ENCODE results near the gene LCA5.
"Not testable (repeated sequence)": the region's sequence is repeated elsewhere in the genome, so short reads cannot be mapped to it uniquely, and the experiment has no call there.

Gene LCA5

GRCh38 chr6:79453558-79454042 is 83.6 kb downstream of the LCA5 start:
- Histone ChIP-seq H3K27ac (no peak overlapping the region), H3K4me3 (no peak overlapping the region), H3K4me1 (no peaks in the 10 kb centered on the region), H3K27me3 (no peaks in the 10 kb centered on the region), H4K20me1 (no peaks in the 10 kb centered on the region), H3K9ac (no peak overlapping the region), H3K4me2 (no peak overlapping the region), H3K36me3 (no peaks in the 10 kb centered on the region), H3K9me3 (replicated peaks in 1 of 11) (no peaks in the 10 kb centered on the region)
- TF ChIP-seq Cebpa-rat (IDR thresholded peaks at IDR 0.05): no peak

GRCh38 chr6:79450984-79451383 is 86.2 kb downstream of the LCA5 start:
- no peaks in the 10 kb centered on the region for H3K27me3 ChIP-seq
- H3K9ac ChIP-seq: no peak overlapping the region
- no peak overlapping the region for H3K4me2 ChIP-seq
- H3K4me1 ChIP-seq: no peaks in the 10 kb centered on the region
- H3K4me3 ChIP-seq: no peak overlapping the region
- no peak overlapping the region for H3K27ac ChIP-seq
- H3K9me3 ChIP-seq (replicated peaks in 1 of 11): no peaks in the 10 kb centered on the region
- H3K36me3 ChIP-seq: no peaks in the 10 kb centered on the region
- no peak for TF ChIP-seq Cebpa-rat (IDR thresholded peaks at IDR 0.05)
- no peaks in the 10 kb centered on the region for H4K20me1 ChIP-seq

GRCh38 chr6:79446006-79446405 is 91.2 kb downstream of the LCA5 start:
- H3K4me2 ChIP-seq: no peak overlapping the region
- H3K27ac ChIP-seq: no peak overlapping the region
- H4K20me1 ChIP-seq: no peaks in the 10 kb centered on the region
- no peak for TF ChIP-seq Cebpa-rat (IDR thresholded peaks at IDR 0.05)
- no peak overlapping the region for H3K9ac ChIP-seq
- H3K4me3 ChIP-seq: no peak overlapping the region
- H3K36me3 ChIP-seq: no peaks in the 10 kb centered on the region
- H3K27me3 ChIP-seq: no peaks in the 10 kb centered on the region
- no peaks in the 10 kb centered on the region for H3K4me1 ChIP-seq
- H3K9me3 ChIP-seq (replicated peaks in 1 of 11): peaks cover 0 to 5% (median 0%) of the 10 kb centered on the region in 11 experiments; a peak in 2 of 22 replicates

- H3K9ac ChIP-seq; H3K9me3 ChIP-seq (replicated peaks in 1 of 11); H3K27ac ChIP-seq; H3K4me1 ChIP-seq; H3K36me3 ChIP-seq; H3K27me3 ChIP-seq; H3K4me3 ChIP-seq; H3K4me2 ChIP-seq; H4K20me1 ChIP-seq: not testable (repeated sequence)
These were observed 93.4 kb downstream of the LCA5 start for GRCh38 chr6:79443876-79444275.

- H3K27me3 ChIP-seq: no peaks in the 10 kb centered on the region
- H3K36me3 ChIP-seq: no peaks in the 10 kb centered on the region
- H3K27ac ChIP-seq: no peak overlapping the region
- H3K9me3 ChIP-seq (replicated peaks in 1 of 11): peaks cover 0 to 5% (median 0%) of the 10 kb centered on the region in 11 experiments; a peak in 2 of 22 replicates
- no peaks in the 10 kb centered on the region for H3K4me1 ChIP-seq
- no peaks in the 10 kb centered on the region for H4K20me1 ChIP-seq
- H3K9ac ChIP-seq: no peak overlapping the region
- no peak for TF ChIP-seq Cebpa-rat (IDR thresholded peaks at IDR 0.05)
- no peak overlapping the region for H3K4me2 ChIP-seq
- H3K4me3 ChIP-seq: no peak overlapping the region
These were observed 96.0 kb downstream of the LCA5 start for GRCh38 chr6:79441192-79441591.

- no peaks in the 10 kb centered on the region for H3K36me3 ChIP-seq
- H3K4me3 ChIP-seq: no peak overlapping the region
- no peak for TF ChIP-seq Cebpa-rat (IDR thresholded peaks at IDR 0.05)
- no peaks in the 10 kb centered on the region for H3K27me3 ChIP-seq
- no peaks in the 10 kb centered on the region for H4K20me1 ChIP-seq
- no peaks in the 10 kb centered on the region for H3K4me1 ChIP-seq
- H3K9ac ChIP-seq: no peak overlapping the region
- no peak overlapping the region for H3K4me2 ChIP-seq
- peaks cover 0 to 5% (median 0%) of the 10 kb centered on the region in 11 experiments; a peak in 2 of 22 replicates for H3K9me3 ChIP-seq (replicated peaks in 1 of 11)
- no peak overlapping the region for H3K27ac ChIP-seq
These were observed 96.6 kb downstream of the LCA5 start for GRCh38 chr6:79440598-79440997.

- H4K20me1 ChIP-seq: no peaks in the 10 kb centered on the region
- H3K27me3 ChIP-seq: no peaks in the 10 kb centered on the region
- peaks cover 0 to 5% (median 0%) of the 10 kb centered on the region in 11 experiments; a peak in 2 of 22 replicates for H3K9me3 ChIP-seq (replicated peaks in 1 of 11)
- no peak for TF ChIP-seq Cebpa-rat (IDR thresholded peaks at IDR 0.05)
- H3K36me3 ChIP-seq: no peaks in the 10 kb centered on the region
- H3K27ac ChIP-seq: no peak overlapping the region
- H3K4me2 ChIP-seq: no peak overlapping the region
- no peak overlapping the region for H3K4me3 ChIP-seq
- no peaks in the 10 kb centered on the region for H3K4me1 ChIP-seq
- H3K9ac ChIP-seq: no peak overlapping the region
These were observed 99.2 kb downstream of the LCA5 start for GRCh38 chr6:79438030-79438429.

- H3K9me3 ChIP-seq (replicated peaks in 1 of 11): peaks cover 0 to 3% (median 0%) of the 10 kb centered on the region in 11 experiments; a peak in 2 of 22 replicates
- H3K4me2 ChIP-seq: no peak overlapping the region
- no peak overlapping the region for H3K9ac ChIP-seq
- no peak overlapping the region for H3K27ac ChIP-seq
- H4K20me1 ChIP-seq: no peaks in the 10 kb centered on the region
- no peaks in the 10 kb centered on the region for H3K4me1 ChIP-seq
- TF ChIP-seq Cebpa-rat (IDR thresholded peaks at IDR 0.05): no peak
- no peaks in the 10 kb centered on the region for H3K27me3 ChIP-seq
- H3K4me3 ChIP-seq: no peak overlapping the region
- no peaks in the 10 kb centered on the region for H3K36me3 ChIP-seq
These were observed 101.0 kb downstream of the LCA5 start for GRCh38 chr6:79436241-79436640.

- Histone ChIP-seq H4K20me1 (no peaks in the 10 kb centered on the region), H3K4me3 (no peak overlapping the region), H3K9ac (no peak overlapping the region), H3K36me3 (no peaks in the 10 kb centered on the region), H3K4me2 (no peak overlapping the region), H3K27me3 (no peaks in the 10 kb centered on the region), H3K4me1 (no peaks in the 10 kb centered on the region), H3K9me3 (replicated peaks in 1 of 11) (no peaks in the 10 kb centered on the region), H3K27ac (no peak overlapping the region)
- no peak for TF ChIP-seq Cebpa-rat (IDR thresholded peaks at IDR 0.05)
These were observed 101.5 kb downstream of the LCA5 start for GRCh38 chr6:79435746-79436145.
